Stimulated activated naive B cell treated with anti-CD40 and anti-IgM and Interleukin-4, amounts not matched to agents 10 μg/mL and 1 μg/mL and 100 μg/mL, for 72 hours (primary cell): ENCODE data around the gene IFT27.

Experiments
- ATAC-seq, 2 donors: fragments of 150-1000 bp; cut with Tn5 transposase; replicated peaks; 2 replicates each; pipeline ENCODE4 v1.10.0; 2021; ENCODE audit warnings: moderate library complexity in 1 of 2
- DNase-seq: peaks from one replicate; pipeline ENCODE4 v3.0.0; 2021
- H3K27ac Mint-ChIP-seq: one replicate; pipeline ENCODE4 v1.8.0; 2022; ENCODE audit warnings: mild to moderate bottlenecking, mixed read lengths
- H3K27me3 Mint-ChIP-seq, 2 donors: one replicate each; pipeline ENCODE4 v1.8.0; 2022; ENCODE audit warnings: mixed read lengths in 2 of 2
- H3K36me3 Mint-ChIP-seq, 2 donors: one replicate each; pipeline ENCODE4 v1.8.0; 2022; ENCODE audit warnings: mixed read lengths in 2 of 2, mild to moderate bottlenecking in 1 of 2
- H3K4me1 Mint-ChIP-seq, 2 donors: one replicate each; pipeline ENCODE4 v1.8.0; 2022; ENCODE audit warnings: mixed read lengths in 2 of 2, mild to moderate bottlenecking in 1 of 2
- H3K4me3 Mint-ChIP-seq, 2 donors: one replicate each; pipeline ENCODE4 v1.8.0; 2022; ENCODE audit warnings: mild to moderate bottlenecking in 2 of 2, mixed read lengths in 2 of 2, moderate library complexity in 1 of 2
- H3K9me3 Mint-ChIP-seq, 2 donors: one replicate each; pipeline ENCODE4 v1.8.0; 2022; ENCODE audit warnings: mixed read lengths in 2 of 2, mild to moderate bottlenecking in 1 of 2

The IFT27 gene

DNA sequence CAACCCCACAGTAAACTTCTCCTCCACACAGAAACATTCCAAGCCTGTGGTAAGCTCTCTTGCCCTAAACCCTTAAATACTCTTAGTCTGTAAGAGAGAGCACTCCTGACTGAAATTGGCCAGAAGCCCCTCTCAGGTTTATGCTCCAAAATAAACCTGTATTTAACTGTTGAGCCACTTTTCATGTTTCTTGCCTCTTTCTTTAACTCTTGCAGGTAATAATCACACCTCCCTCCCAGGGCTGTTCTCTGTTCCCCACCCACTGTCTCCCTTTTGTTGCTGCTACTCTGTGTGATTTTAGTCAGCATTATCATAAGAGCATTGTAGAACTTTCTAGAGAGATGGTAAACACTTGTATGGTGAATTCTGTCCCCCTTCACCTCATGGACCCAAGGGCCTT, 2.1 kb upstream of the IFT27 start:
- peaks cover 0 to 5% of the 10 kb centered on the region in 2 donors for H3K36me3 Mint-ChIP-seq
- no peaks in the 10 kb centered on the region for H3K27me3 Mint-ChIP-seq
- H3K27ac Mint-ChIP-seq, result no peak overlapping the region
- H3K4me3 Mint-ChIP-seq, result no peak overlapping the region
- no peak for DNase-seq
- ATAC-seq, result no peak
- H3K4me1 Mint-ChIP-seq, result peaks cover 18 to 62% of the 10 kb centered on the region in 2 donors
- peaks cover 0 to 6% of the 10 kb centered on the region in 2 donors for H3K9me3 Mint-ChIP-seq

DNA sequence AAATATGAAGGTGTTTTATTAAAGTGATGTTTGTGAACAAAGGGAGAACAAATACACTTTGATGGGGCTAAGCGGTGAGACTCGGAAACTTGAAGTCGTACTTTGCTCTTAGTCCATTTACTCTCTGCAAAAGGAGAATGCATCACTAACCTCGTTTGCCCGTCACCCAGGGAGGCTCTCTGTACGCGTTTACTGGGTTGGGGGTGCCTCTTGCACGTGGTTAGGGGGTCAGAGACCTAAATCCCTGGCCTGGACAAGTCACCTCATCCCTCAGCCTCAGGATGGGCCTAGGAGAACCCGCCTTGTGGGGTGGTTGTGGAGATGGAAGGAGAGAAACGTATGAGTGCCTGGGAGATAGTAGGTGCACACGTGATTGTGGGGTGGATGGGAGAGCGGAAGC, 803 bp upstream of the IFT27 start:
- ATAC-seq, result no peak
- Mint-ChIP-seq H3K4me1 (peaks cover 18 to 53% of the 10 kb centered on the region in 2 donors), H3K27me3 (no peaks in the 10 kb centered on the region), H3K36me3 (peaks cover 4 to 10% of the 10 kb centered on the region in 2 donors), H3K9me3 (peaks cover 0 to 6% of the 10 kb centered on the region in 2 donors), H3K4me3 (peak overlapping the region; percentile 83 to 84), H3K27ac (peak overlapping the region; percentile 93)
- no peak for DNase-seq

- peaks cover 12 to 18% of the 10 kb centered on the region in 2 donors for H3K36me3 Mint-ChIP-seq
- ATAC-seq (peak; percentile 11 to 18), DNase-seq (peak; percentile 16)
- peak overlapping the region; percentile 82 for H3K27ac Mint-ChIP-seq
- peaks cover 0 to 6% of the 10 kb centered on the region in 2 donors for H3K9me3 Mint-ChIP-seq
- H3K4me1 Mint-ChIP-seq, result peaks cover 17 to 52% of the 10 kb centered on the region in 2 donors
- H3K27me3 Mint-ChIP-seq, result peaks cover 0 to 3% of the 10 kb centered on the region in 2 donors
- H3K4me3 Mint-ChIP-seq, result peak overlapping the region; percentile 83 to 84
Measured at GRCh38 chr22:36775586-36775963, 344 bp downstream of the IFT27 start.

- H3K9me3 Mint-ChIP-seq, result peaks cover 0 to 6% of the 10 kb centered on the region in 2 donors
- ATAC-seq (no peak), DNase-seq (no peak)
- H3K36me3 Mint-ChIP-seq, result peaks cover 17 to 20% of the 10 kb centered on the region in 2 donors
- no peak overlapping the region for H3K27ac Mint-ChIP-seq
- H3K4me3 Mint-ChIP-seq, result no peak overlapping the region
- H3K4me1 Mint-ChIP-seq, result peaks cover 14 to 47% of the 10 kb centered on the region in 2 donors
- peaks cover 0 to 5% of the 10 kb centered on the region in 2 donors for H3K27me3 Mint-ChIP-seq
Measured at GRCh38 chr22:36773935-36774334, 2.0 kb downstream of the IFT27 start.

- Mint-ChIP-seq H3K9me3 (peaks cover 0 to 3% of the 10 kb centered on the region in 2 donors), H3K4me1 (peaks cover 14 to 34% of the 10 kb centered on the region in 2 donors)
- no peak for DNase-seq
Measured at GRCh38 chr22:36772451-36772850, 3.5 kb downstream of the IFT27 start.

GRCh38 chr22:36771356-36772063, 4.4 kb downstream of the IFT27 start:
- Mint-ChIP-seq H3K27me3 (peaks cover 0 to 5% of the 10 kb centered on the region in 2 donors), H3K4me1 (peaks cover 16 to 37% of the 10 kb centered on the region in 2 donors), H3K9me3 (peaks cover 0 to 2% of the 10 kb centered on the region in 2 donors), H3K36me3 (peaks cover 22 to 29% of the 10 kb centered on the region in 2 donors), H3K4me3 (no peak overlapping the region), H3K27ac (peak overlapping the region; percentile 63)
- ATAC-seq (no peak), DNase-seq (no peak)

More at GRCh38 chr22:36772451-36772850, 3.5 kb downstream of the IFT27 start:
- Mint-ChIP-seq H3K27ac (no peak overlapping the region), H3K27me3 (peaks cover 0 to 5% of the 10 kb centered on the region in 2 donors), H3K4me3 (no peak overlapping the region), H3K36me3 (peaks cover 15 to 22% of the 10 kb centered on the region in 2 donors)
- no peak for ATAC-seq

GRCh38 chr22:36770513-36771231, 5.2 kb downstream of the IFT27 start:
- Mint-ChIP-seq H3K4me1 (peaks cover 13 to 41% of the 10 kb centered on the region in 2 donors), H3K9me3 (no peaks in the 10 kb centered on the region), H3K27ac (peak overlapping the region; percentile 63), H3K36me3 (peaks cover 26 to 29% of the 10 kb centered on the region in 2 donors), H3K4me3 (no peak overlapping the region), H3K27me3 (peaks cover 0 to 5% of the 10 kb centered on the region in 2 donors)
- no peak for ATAC-seq
- no peak for DNase-seq

- no peak overlapping the region for H3K27ac Mint-ChIP-seq
- H3K36me3 Mint-ChIP-seq, result peaks cover 31 to 35% of the 10 kb centered on the region in 2 donors
- H3K4me3 Mint-ChIP-seq, result no peak overlapping the region
- DNase-seq (no peak), ATAC-seq (no peak)
- no peaks in the 10 kb centered on the region for H3K9me3 Mint-ChIP-seq
- peaks cover 9 to 35% of the 10 kb centered on the region in 2 donors for H3K4me1 Mint-ChIP-seq
- H3K27me3 Mint-ChIP-seq, result peaks cover 0 to 5% of the 10 kb centered on the region in 2 donors
Measured at GRCh38 chr22:36769541-36770512, 6.1 kb downstream of the IFT27 start.

- Mint-ChIP-seq H3K27me3 (peaks cover 0 to 5% of the 10 kb centered on the region in 2 donors), H3K4me3 (no peak overlapping the region), H3K4me1 (peaks cover 9 to 35% of the 10 kb centered on the region in 2 donors), H3K27ac (no peak overlapping the region), H3K9me3 (no peaks in the 10 kb centered on the region), H3K36me3 (peaks cover 40 to 44% of the 10 kb centered on the region in 2 donors)
- ATAC-seq (no peak), DNase-seq (no peak)
Measured at GRCh38 chr22:36768616-36769015, 7.3 kb downstream of the IFT27 start.

- H3K36me3 Mint-ChIP-seq, result peaks cover 44 to 45% of the 10 kb centered on the region in 2 donors
- no peaks in the 10 kb centered on the region for H3K9me3 Mint-ChIP-seq
- no peak overlapping the region for H3K27ac Mint-ChIP-seq
- no peak overlapping the region for H3K4me3 Mint-ChIP-seq
- DNase-seq (no peak), ATAC-seq (no peak)
- H3K27me3 Mint-ChIP-seq, result peaks cover 0 to 5% of the 10 kb centered on the region in 2 donors
- peaks cover 9 to 35% of the 10 kb centered on the region in 2 donors for H3K4me1 Mint-ChIP-seq
Measured at GRCh38 chr22:36768141-36768540, 7.8 kb downstream of the IFT27 start.

- peaks cover 0 to 5% of the 10 kb centered on the region in 2 donors for H3K27me3 Mint-ChIP-seq
- no peak for ATAC-seq
- peaks cover 51 to 54% of the 10 kb centered on the region in 2 donors for H3K36me3 Mint-ChIP-seq
- H3K27ac Mint-ChIP-seq, result no peak overlapping the region
- no peaks in the 10 kb centered on the region for H3K9me3 Mint-ChIP-seq
- no peak for DNase-seq
- peaks cover 9 to 35% of the 10 kb centered on the region in 2 donors for H3K4me1 Mint-ChIP-seq
- H3K4me3 Mint-ChIP-seq, result no peak overlapping the region
Measured at GRCh38 chr22:36767035-36767775, 8.7 kb downstream of the IFT27 start.

GRCh38 chr22:36765943-36766450, 9.9 kb downstream of the IFT27 start:
- H3K9me3 Mint-ChIP-seq, result no peaks in the 10 kb centered on the region
- H3K36me3 Mint-ChIP-seq, result peaks cover 44 to 50% of the 10 kb centered on the region in 2 donors
- peaks cover 0 to 5% of the 10 kb centered on the region in 2 donors for H3K27me3 Mint-ChIP-seq
- no peak overlapping the region for H3K4me3 Mint-ChIP-seq
- peaks cover 3 to 26% of the 10 kb centered on the region in 2 donors for H3K4me1 Mint-ChIP-seq
- H3K27ac Mint-ChIP-seq, result no peak overlapping the region
- ATAC-seq (no peak), DNase-seq (no peak)
